ENCODE measurements around the gene RDX.
"Not testable (repeated sequence)": the region's sequence is repeated elsewhere in the genome, so short reads cannot be mapped to it uniquely, and the experiment has no call there.

Gene RDX

GRCh38 chr11:110323786-110324185 lies 27.4 kb upstream of the RDX start:
- Histone ChIP-seq H3K4me1 (ENCODE audit: control insufficient read depth, insufficient read depth, low read length) (peaks cover 7% of the 10 kb centered on the region; the same call in 1 of the 2 replicates), H3K9me3 (ENCODE audit: control insufficient read depth, insufficient read depth, low read depth, low read length) (peaks cover 5% of the 10 kb centered on the region), H3K36me3 (ENCODE audit: control insufficient read depth, insufficient read depth, low read length) (no peaks in the 10 kb centered on the region), H3K27ac (ENCODE audit: low read depth, low read length) (no peak overlapping the region), H3K4me3 (ENCODE audit: low read depth, low read length) (no peak overlapping the region), H3K9ac (ENCODE audit: low read length) (no peak overlapping the region), H3K27me3 (ENCODE audit: control insufficient read depth, insufficient read depth, low read length) (no peaks in the 10 kb centered on the region)

- no peak overlapping the region for H3K9ac ChIP-seq (ENCODE audit: low read length)
- no peaks in the 10 kb centered on the region for H3K9me3 ChIP-seq (ENCODE audit: control insufficient read depth, insufficient read depth, low read depth, low read length)
- no peak overlapping the region for H3K27ac ChIP-seq (ENCODE audit: low read depth, low read length)
- no peak overlapping the region for H3K4me3 ChIP-seq (ENCODE audit: low read depth, low read length)
- peaks cover 19% of the 10 kb centered on the region for H3K4me1 ChIP-seq (ENCODE audit: control insufficient read depth, insufficient read depth, low read length)
- H3K36me3 ChIP-seq (ENCODE audit: control insufficient read depth, insufficient read depth, low read length): no peaks in the 10 kb centered on the region
- no peaks in the 10 kb centered on the region for H3K27me3 ChIP-seq (ENCODE audit: control insufficient read depth, insufficient read depth, low read length)
Measured at GRCh38 chr11:110319501-110319900, 23.1 kb upstream of the RDX start.

- Histone ChIP-seq H3K27ac (ENCODE audit: low read depth, low read length) (no peak overlapping the region), H3K4me1 (ENCODE audit: control insufficient read depth, insufficient read depth, low read length) (peaks cover 19% of the 10 kb centered on the region), H3K36me3 (ENCODE audit: control insufficient read depth, insufficient read depth, low read length) (no peaks in the 10 kb centered on the region), H3K9me3 (ENCODE audit: control insufficient read depth, insufficient read depth, low read depth, low read length) (no peaks in the 10 kb centered on the region), H3K4me3 (ENCODE audit: low read depth, low read length) (no peak overlapping the region), H3K9ac (ENCODE audit: low read length) (no peak overlapping the region), H3K27me3 (ENCODE audit: control insufficient read depth, insufficient read depth, low read length) (no peaks in the 10 kb centered on the region)
Measured at GRCh38 chr11:110318638-110319404, 22.4 kb upstream of the RDX start.

- Histone ChIP-seq H3K27ac (ENCODE audit: low read depth, low read length) (no peak overlapping the region), H3K36me3 (ENCODE audit: control insufficient read depth, insufficient read depth, low read length) (no peaks in the 10 kb centered on the region), H3K4me3 (ENCODE audit: low read depth, low read length) (no peak overlapping the region), H3K9ac (ENCODE audit: low read length) (no peak overlapping the region), H3K9me3 (ENCODE audit: control insufficient read depth, insufficient read depth, low read depth, low read length) (no peaks in the 10 kb centered on the region), H3K4me1 (ENCODE audit: control insufficient read depth, insufficient read depth, low read length) (peaks cover 20% of the 10 kb centered on the region), H3K27me3 (ENCODE audit: control insufficient read depth, insufficient read depth, low read length) (no peaks in the 10 kb centered on the region)
Measured at GRCh38 chr11:110317516-110317932, 21.1 kb upstream of the RDX start.

- Histone ChIP-seq H3K9ac (ENCODE audit: low read length) (no peak overlapping the region), H3K4me1 (ENCODE audit: control insufficient read depth, insufficient read depth, low read length) (peaks cover 27% of the 10 kb centered on the region), H3K27ac (ENCODE audit: low read depth, low read length) (no peak overlapping the region), H3K27me3 (ENCODE audit: control insufficient read depth, insufficient read depth, low read length) (no peaks in the 10 kb centered on the region), H3K9me3 (ENCODE audit: control insufficient read depth, insufficient read depth, low read depth, low read length) (no peaks in the 10 kb centered on the region), H3K36me3 (ENCODE audit: control insufficient read depth, insufficient read depth, low read length) (no peaks in the 10 kb centered on the region), H3K4me3 (ENCODE audit: low read depth, low read length) (no peak overlapping the region)
Measured at GRCh38 chr11:110314366-110315095, 18.1 kb upstream of the RDX start.

GRCh38 chr11:110312670-110313069 lies 16.3 kb upstream of the RDX start:
- H3K36me3 ChIP-seq (ENCODE audit: control insufficient read depth, insufficient read depth, low read length): no peaks in the 10 kb centered on the region
- H3K27me3 ChIP-seq (ENCODE audit: control insufficient read depth, insufficient read depth, low read length): no peaks in the 10 kb centered on the region
- peaks cover 12% of the 10 kb centered on the region for H3K4me1 ChIP-seq (ENCODE audit: control insufficient read depth, insufficient read depth, low read length)
- no peak overlapping the region for H3K9ac ChIP-seq (ENCODE audit: low read length)
- no peak overlapping the region for H3K4me3 ChIP-seq (ENCODE audit: low read depth, low read length)
- H3K27ac ChIP-seq (ENCODE audit: low read depth, low read length): no peak overlapping the region
- no peaks in the 10 kb centered on the region for H3K9me3 ChIP-seq (ENCODE audit: control insufficient read depth, insufficient read depth, low read depth, low read length)

- Histone ChIP-seq H3K27me3 (ENCODE audit: control insufficient read depth, insufficient read depth, low read length) (no peaks in the 10 kb centered on the region), H3K9ac (ENCODE audit: low read length) (no peak overlapping the region), H3K27ac (ENCODE audit: low read depth, low read length) (no peak overlapping the region; the same call in 1 of the 2 replicates), H3K9me3 (ENCODE audit: control insufficient read depth, insufficient read depth, low read depth, low read length) (no peaks in the 10 kb centered on the region), H3K4me3 (ENCODE audit: low read depth, low read length) (no peak overlapping the region), H3K4me1 (ENCODE audit: control insufficient read depth, insufficient read depth, low read length) (peaks cover 8% of the 10 kb centered on the region), H3K36me3 (ENCODE audit: control insufficient read depth, insufficient read depth, low read length) (no peaks in the 10 kb centered on the region)
Measured at GRCh38 chr11:110311783-110312579, 15.6 kb upstream of the RDX start.

- Histone ChIP-seq H3K36me3 (ENCODE audit: control insufficient read depth, insufficient read depth, low read length) (no peaks in the 10 kb centered on the region), H3K27me3 (ENCODE audit: control insufficient read depth, insufficient read depth, low read length) (no peaks in the 10 kb centered on the region), H3K4me3 (ENCODE audit: low read depth, low read length) (no peak overlapping the region), H3K27ac (ENCODE audit: low read depth, low read length) (no peak overlapping the region), H3K4me1 (ENCODE audit: control insufficient read depth, insufficient read depth, low read length) (peaks cover 8% of the 10 kb centered on the region), H3K9ac (ENCODE audit: low read length) (no peak overlapping the region), H3K9me3 (ENCODE audit: control insufficient read depth, insufficient read depth, low read depth, low read length) (peaks cover 4% of the 10 kb centered on the region; the same call in 1 of the 2 replicates)
Measured at GRCh38 chr11:110308071-110308470, 11.7 kb upstream of the RDX start.

GRCh38 chr11:110306019-110306388 lies 9.6 kb upstream of the RDX start:
- not testable (repeated sequence) for H3K4me1 ChIP-seq (ENCODE audit: control insufficient read depth, insufficient read depth, low read length); H3K9me3 ChIP-seq (ENCODE audit: control insufficient read depth, insufficient read depth, low read depth, low read length); H3K36me3 ChIP-seq (ENCODE audit: control insufficient read depth, insufficient read depth, low read length); H3K4me3 ChIP-seq (ENCODE audit: low read depth, low read length); H3K27me3 ChIP-seq (ENCODE audit: control insufficient read depth, insufficient read depth, low read length); H3K9ac ChIP-seq (ENCODE audit: low read length); H3K27ac ChIP-seq (ENCODE audit: low read depth, low read length)

- H3K36me3 ChIP-seq (ENCODE audit: control insufficient read depth, insufficient read depth, low read length): no peaks in the 10 kb centered on the region
- H3K27me3 ChIP-seq (ENCODE audit: control insufficient read depth, insufficient read depth, low read length): no peaks in the 10 kb centered on the region
- H3K9me3 ChIP-seq (ENCODE audit: control insufficient read depth, insufficient read depth, low read depth, low read length): peaks cover 4% of the 10 kb centered on the region; the same call in 1 of the 2 replicates
- H3K4me3 ChIP-seq (ENCODE audit: low read depth, low read length): no peak overlapping the region
- H3K4me1 ChIP-seq (ENCODE audit: control insufficient read depth, insufficient read depth, low read length): no peaks in the 10 kb centered on the region
- no peak overlapping the region for H3K9ac ChIP-seq (ENCODE audit: low read length)
- no peak overlapping the region for H3K27ac ChIP-seq (ENCODE audit: low read depth, low read length)
Measured at GRCh38 chr11:110305169-110306018, 9.0 kb upstream of the RDX start.
